Ishikawa (cell line): Measurements from ENCODE around the gene IZUMO1R.

Experiments
- CEBPB ChIP-seq: IDR thresholded peaks from 2 replicates; pipeline ENCODE4 v1.6.1; 2012
- CREB1 ChIP-seq: IDR thresholded peaks from 2 replicates; pipeline ENCODE4 v1.6.1; 2012; ENCODE audit warnings: low read depth
- EGR1 ChIP-seq: IDR thresholded peaks from 2 replicates; pipeline ENCODE4 v1.6.1; 2012
- EP300 ChIP-seq: IDR thresholded peaks from 2 replicates; pipeline ENCODE4 v1.6.1; 2012; ENCODE audit warnings: borderline replicate concordance
- FOXM1 ChIP-seq: IDR thresholded peaks from 2 replicates; pipeline ENCODE4 v1.6.1; 2012; ENCODE audit warnings: low read depth, borderline replicate concordance
- NFIC ChIP-seq: IDR thresholded peaks from 2 replicates; pipeline ENCODE4 v1.6.1; 2012
- RAD21 ChIP-seq: IDR thresholded peaks from 2 replicates; pipeline ENCODE4 v1.6.1; 2012; ENCODE audit warnings: low read depth
- TAF1 ChIP-seq: IDR thresholded peaks from 2 replicates; pipeline ENCODE4 v1.6.1; 2012; ENCODE audit warnings: low read depth, mild to moderate bottlenecking
- TCF12 ChIP-seq: IDR thresholded peaks from 2 replicates; pipeline ENCODE4 v1.6.1; 2012; ENCODE audit warnings: low read depth
- TEAD4 ChIP-seq: IDR thresholded peaks from 2 replicates; pipeline ENCODE4 v1.6.1; 2012
- YY1 ChIP-seq: IDR thresholded peaks from 2 replicates; pipeline ENCODE4 v1.6.1; 2012; ENCODE audit warnings: low read depth
- ZBTB7A ChIP-seq: IDR thresholded peaks from 2 replicates; pipeline ENCODE4 v1.6.1; 2012; ENCODE audit warnings: low read depth
- TF ChIP-seq, protein P1 (sequence below): IDR thresholded peaks from 2 replicates; pipeline ENCODE4 v1.6.1; 2012
- TF ChIP-seq, protein P2 (sequence below): IDR thresholded peaks from 2 replicates; pipeline ENCODE4 v1.6.1; 2012
- TF ChIP-seq, protein P3 (sequence below): IDR thresholded peaks from 2 replicates; pipeline ENCODE4 v1.6.1; 2012; ENCODE audit warnings: low read depth, mild to moderate bottlenecking

IZUMO1R gene

DNA sequence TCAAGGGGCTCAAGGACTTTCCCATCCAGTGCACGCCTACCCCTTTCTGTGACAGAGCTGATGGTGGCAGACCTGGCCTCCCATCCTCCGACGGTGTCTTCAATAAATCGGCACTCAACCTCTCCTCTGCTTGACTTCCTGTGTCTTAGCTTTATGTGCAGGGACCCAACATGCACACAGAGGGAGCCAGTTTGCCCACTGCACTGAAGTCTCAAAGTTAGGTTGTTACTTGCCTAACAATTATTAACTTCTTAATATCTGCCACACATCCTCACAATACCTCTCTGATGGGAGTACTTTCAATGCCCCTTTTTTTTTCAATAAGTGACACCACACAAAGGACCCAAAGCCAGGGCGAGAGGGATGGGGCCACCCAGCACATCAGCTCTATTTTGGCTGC is 3.6 kb downstream of the IZUMO1R start:
- TF ChIP-seq TAF1 (no peak), CEBPB (no peak), CREB1 (no peak), ZBTB7A (no peak), RAD21 (no peak), NFIC (no peak), EGR1 (no peak), TEAD4 (no peak), EP300 (no peak), TCF12 (no peak)
- TF ChIP-seq, protein P1, sequence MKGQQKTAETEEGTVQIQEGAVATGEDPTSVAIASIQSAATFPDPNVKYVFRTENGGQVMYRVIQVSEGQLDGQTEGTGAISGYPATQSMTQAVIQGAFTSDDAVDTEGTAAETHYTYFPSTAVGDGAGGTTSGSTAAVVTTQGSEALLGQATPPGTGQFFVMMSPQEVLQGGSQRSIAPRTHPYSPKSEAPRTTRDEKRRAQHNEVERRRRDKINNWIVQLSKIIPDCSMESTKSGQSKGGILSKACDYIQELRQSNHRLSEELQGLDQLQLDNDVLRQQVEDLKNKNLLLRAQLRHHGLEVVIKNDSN = no peak
- TF ChIP-seq, protein P2, sequence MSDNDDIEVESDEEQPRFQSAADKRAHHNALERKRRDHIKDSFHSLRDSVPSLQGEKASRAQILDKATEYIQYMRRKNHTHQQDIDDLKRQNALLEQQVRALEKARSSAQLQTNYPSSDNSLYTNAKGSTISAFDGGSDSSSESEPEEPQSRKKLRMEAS = no peak

GRCh38 chr11:94309757-94310156 is 5.4 kb downstream of the IZUMO1R start:
- no peak for TF ChIP-seq FOXM1

DNA sequence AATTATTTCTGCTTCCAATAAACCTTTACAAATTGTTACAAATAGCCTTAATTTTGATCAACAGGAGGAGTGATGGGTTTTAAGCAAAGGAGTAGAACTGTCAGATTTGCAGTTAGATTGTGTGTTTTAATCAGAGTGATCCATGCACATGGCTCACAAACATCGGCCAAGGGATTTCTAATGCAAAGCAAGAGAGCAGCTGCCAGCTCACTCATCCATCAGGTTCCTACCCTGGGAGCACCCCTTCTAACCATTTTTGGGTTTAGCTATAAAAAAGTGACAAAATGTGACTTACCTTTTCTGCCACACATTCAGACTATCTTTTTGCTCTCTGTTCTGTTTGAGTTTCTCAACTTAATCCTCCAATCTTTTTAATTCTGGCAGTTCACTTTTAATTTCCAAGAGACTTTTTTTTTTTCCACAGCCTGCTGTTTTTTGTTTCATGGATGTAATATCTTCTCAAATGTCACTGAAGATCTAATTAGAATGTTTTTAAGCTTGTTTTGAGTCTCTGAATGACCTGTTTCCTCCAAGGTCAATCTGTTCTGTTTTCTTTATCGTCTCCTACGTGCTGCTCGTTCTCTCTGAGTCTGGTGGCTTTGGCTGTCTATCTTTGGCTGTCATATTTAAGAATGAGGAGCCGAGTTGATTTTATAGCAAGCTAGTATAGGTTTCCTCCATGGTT is 6.0 kb downstream of the IZUMO1R start:
- TF ChIP-seq FOXM1 (no peak), CEBPB (no peak), YY1 (no peak), TAF1 (no peak), EGR1 (no peak), RAD21 (no peak), CREB1 (no peak), TEAD4 (no peak), TCF12 (no peak), ZBTB7A (no peak), EP300 (no peak), NFIC (no peak)
- TF ChIP-seq, protein P3, sequence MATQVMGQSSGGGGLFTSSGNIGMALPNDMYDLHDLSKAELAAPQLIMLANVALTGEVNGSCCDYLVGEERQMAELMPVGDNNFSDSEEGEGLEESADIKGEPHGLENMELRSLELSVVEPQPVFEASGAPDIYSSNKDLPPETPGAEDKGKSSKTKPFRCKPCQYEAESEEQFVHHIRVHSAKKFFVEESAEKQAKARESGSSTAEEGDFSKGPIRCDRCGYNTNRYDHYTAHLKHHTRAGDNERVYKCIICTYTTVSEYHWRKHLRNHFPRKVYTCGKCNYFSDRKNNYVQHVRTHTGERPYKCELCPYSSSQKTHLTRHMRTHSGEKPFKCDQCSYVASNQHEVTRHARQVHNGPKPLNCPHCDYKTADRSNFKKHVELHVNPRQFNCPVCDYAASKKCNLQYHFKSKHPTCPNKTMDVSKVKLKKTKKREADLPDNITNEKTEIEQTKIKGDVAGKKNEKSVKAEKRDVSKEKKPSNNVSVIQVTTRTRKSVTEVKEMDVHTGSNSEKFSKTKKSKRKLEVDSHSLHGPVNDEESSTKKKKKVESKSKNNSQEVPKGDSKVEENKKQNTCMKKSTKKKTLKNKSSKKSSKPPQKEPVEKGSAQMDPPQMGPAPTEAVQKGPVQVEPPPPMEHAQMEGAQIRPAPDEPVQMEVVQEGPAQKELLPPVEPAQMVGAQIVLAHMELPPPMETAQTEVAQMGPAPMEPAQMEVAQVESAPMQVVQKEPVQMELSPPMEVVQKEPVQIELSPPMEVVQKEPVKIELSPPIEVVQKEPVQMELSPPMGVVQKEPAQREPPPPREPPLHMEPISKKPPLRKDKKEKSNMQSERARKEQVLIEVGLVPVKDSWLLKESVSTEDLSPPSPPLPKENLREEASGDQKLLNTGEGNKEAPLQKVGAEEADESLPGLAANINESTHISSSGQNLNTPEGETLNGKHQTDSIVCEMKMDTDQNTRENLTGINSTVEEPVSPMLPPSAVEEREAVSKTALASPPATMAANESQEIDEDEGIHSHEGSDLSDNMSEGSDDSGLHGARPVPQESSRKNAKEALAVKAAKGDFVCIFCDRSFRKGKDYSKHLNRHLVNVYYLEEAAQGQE = no peak
- TF ChIP-seq, protein P1 = no peak
- TF ChIP-seq, protein P2 = no peak

DNA sequence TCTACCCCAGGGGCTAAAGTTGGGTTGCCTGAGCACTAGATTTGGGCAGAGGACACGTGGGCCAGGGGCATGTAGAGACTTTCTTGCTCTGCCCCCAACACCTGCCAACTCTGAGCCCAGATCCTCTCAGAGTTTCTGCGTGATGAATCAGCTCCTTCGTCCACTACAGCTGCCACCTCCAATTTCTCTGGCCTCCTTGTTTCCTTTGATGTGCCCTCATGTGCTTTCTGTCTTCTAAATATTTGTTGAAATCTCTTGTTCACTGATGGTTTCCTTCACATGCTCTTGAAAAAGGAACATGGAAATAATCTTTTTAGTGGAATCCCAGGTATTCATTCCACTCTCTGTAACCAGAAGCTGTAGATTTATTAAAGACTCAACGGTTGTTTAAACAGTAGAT is 8.0 kb downstream of the IZUMO1R start:
- TF ChIP-seq EGR1 (no peak), TAF1 (no peak), YY1 (no peak), CREB1 (no peak), TEAD4 (no peak), CEBPB (no peak), RAD21 (no peak), FOXM1 (no peak), NFIC (no peak), EP300 (no peak), TCF12 (no peak), ZBTB7A (no peak)
- TF ChIP-seq, protein P3 = no peak
- TF ChIP-seq, protein P2 = no peak
- TF ChIP-seq, protein P1 = no peak

DNA sequence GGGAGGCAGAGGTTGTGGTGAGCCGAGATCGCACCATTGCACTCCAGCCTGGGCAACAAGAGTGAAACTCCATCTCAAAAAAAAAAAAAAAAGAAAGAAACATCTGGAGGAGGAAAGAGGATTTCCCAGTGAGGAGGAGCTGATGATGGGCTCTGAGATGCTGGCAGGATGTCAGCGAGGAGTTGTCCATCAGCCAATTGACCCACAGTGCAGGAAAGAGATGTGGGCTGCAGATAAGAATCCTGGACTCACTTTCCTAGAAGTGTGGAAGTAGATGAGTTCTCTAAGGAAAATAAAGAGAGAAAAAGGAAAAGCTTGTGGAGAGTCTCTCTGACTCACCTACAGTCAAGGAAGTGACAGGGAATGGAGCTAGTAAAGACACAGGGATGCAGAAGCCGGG is 9.7 kb downstream of the IZUMO1R start:
- no peak for TF ChIP-seq RAD21
- TF ChIP-seq YY1 = no peak
- TF ChIP-seq EGR1 = no peak
- no peak for TF ChIP-seq TCF12
- no peak for TF ChIP-seq CEBPB
- no peak for TF ChIP-seq ZBTB7A
- TF ChIP-seq, protein P1 = no peak
- TF ChIP-seq EP300 = no peak
- TF ChIP-seq CREB1 = no peak
- TF ChIP-seq FOXM1 = no peak
- TF ChIP-seq, protein P2 = no peak
- TF ChIP-seq NFIC = no peak
- TF ChIP-seq, protein P3 = no peak
- no peak for TF ChIP-seq TAF1
